ENCODE data around the gene COG7. TPM values are rescaled to one million over a fixed set of nuclear protein-coding genes. Genes with fewer than 3 reads are reported as not detected.

The COG7 gene
- total RNA-seq, 3 donors from 2014 or later: 25.4 to 40.5 (median 32.6) TPM

- TF ChIP-seq, protein P1, sequence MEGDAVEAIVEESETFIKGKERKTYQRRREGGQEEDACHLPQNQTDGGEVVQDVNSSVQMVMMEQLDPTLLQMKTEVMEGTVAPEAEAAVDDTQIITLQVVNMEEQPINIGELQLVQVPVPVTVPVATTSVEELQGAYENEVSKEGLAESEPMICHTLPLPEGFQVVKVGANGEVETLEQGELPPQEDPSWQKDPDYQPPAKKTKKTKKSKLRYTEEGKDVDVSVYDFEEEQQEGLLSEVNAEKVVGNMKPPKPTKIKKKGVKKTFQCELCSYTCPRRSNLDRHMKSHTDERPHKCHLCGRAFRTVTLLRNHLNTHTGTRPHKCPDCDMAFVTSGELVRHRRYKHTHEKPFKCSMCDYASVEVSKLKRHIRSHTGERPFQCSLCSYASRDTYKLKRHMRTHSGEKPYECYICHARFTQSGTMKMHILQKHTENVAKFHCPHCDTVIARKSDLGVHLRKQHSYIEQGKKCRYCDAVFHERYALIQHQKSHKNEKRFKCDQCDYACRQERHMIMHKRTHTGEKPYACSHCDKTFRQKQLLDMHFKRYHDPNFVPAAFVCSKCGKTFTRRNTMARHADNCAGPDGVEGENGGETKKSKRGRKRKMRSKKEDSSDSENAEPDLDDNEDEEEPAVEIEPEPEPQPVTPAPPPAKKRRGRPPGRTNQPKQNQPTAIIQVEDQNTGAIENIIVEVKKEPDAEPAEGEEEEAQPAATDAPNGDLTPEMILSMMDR (IDR thresholded peaks at IDR 0.05): no peak
- Histone ChIP-seq H3K36me3 (ENCODE audit: low read depth) (no peaks in the 10 kb centered on the region), H3K4me3 (no peak overlapping the region), H3K9me3 (no peaks in the 10 kb centered on the region), H3K4me1 (ENCODE audit: low read depth) (no peaks in the 10 kb centered on the region)
- DNase-seq (peak in 1 of 3 donors; percentile 23), ATAC-seq (no peak)
- intact Hi-C loops (cut with DNase I, micrococcal nuclease): no loop called here
Observed at GRCh38 chr16:23380501-23380951, 72.5 kb downstream of the COG7 start.

DNA sequence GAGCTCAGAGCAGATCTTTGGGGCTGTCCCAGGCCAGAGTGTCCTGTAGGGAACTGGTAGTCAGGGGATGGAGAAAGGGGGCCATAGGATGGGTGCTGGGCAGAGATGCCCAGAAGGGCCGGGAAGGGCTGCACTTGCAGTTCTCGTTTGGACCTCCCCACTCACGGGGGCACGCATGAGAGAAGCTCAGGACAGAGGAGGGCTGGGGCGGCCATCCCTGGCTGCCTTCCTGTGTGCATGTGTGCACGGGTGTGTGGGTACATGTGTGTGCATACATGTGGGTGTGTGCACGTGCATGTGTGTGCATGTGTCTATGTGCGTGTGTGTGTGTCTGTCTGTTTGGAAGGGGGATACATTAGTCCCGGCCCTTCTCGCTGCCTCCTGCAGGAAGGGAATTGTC lies 73.3 kb downstream of the COG7 start:
- TF ChIP-seq, protein P1 (IDR thresholded peaks at IDR 0.05): no peak
- intact Hi-C loops (cut with DNase I, micrococcal nuclease): no loop called here

GRCh38 chr16:23378921-23379320 lies 74.1 kb downstream of the COG7 start:
- ATAC-seq (no peak), DNase-seq (no peak)
- Histone ChIP-seq H3K9me3 (no peaks in the 10 kb centered on the region), H3K36me3 (ENCODE audit: low read depth) (no peaks in the 10 kb centered on the region), H3K4me1 (ENCODE audit: low read depth) (no peaks in the 10 kb centered on the region), H3K4me3 (no peak overlapping the region)
- intact Hi-C loops (cut with DNase I, micrococcal nuclease): no loop called here
- TF ChIP-seq, protein P1 (IDR thresholded peaks at IDR 0.05): no peak

More for the DNA sequence above, 73.3 kb downstream of the COG7 start:
- ATAC-seq (no peak), DNase-seq (peak in 1 of 3 donors; percentile 15)
- Histone ChIP-seq H3K9me3 (no peaks in the 10 kb centered on the region), H3K4me3 (no peak overlapping the region), H3K4me1 (ENCODE audit: low read depth) (no peaks in the 10 kb centered on the region), H3K36me3 (ENCODE audit: low read depth) (no peaks in the 10 kb centered on the region)

DNA sequence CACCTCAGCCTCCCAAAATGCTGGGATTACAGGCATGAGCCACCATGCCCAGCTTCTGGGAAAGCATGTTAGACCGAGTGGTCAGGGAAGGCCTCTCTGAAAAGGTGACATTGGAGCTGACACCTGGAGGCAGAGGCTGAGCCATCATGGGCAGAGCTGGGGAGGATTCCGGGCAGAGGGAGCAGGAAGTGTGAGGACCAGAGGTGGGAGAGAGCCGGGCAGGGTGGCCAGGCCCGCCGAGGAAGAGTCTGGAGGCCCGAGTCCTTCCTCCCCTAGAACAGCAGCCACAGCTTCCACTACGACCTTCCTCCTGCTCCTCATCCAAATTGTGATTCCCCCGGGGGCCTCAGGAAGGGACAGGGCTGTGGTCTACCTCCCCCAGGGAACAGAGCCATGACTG lies 74.7 kb downstream of the COG7 start:
- no peak overlapping the region for H3K4me3 ChIP-seq
- H3K36me3 ChIP-seq (ENCODE audit: low read depth): no peaks in the 10 kb centered on the region
- DNase-seq: peak in 1 of 3 donors; percentile 7
- intact Hi-C loops (cut with DNase I, micrococcal nuclease): no loop called here
- H3K4me1 ChIP-seq (ENCODE audit: low read depth): no peaks in the 10 kb centered on the region
- no peaks in the 10 kb centered on the region for H3K9me3 ChIP-seq
- ATAC-seq: no peak
- TF ChIP-seq, protein P1 (IDR thresholded peaks at IDR 0.05): no peak

DNA sequence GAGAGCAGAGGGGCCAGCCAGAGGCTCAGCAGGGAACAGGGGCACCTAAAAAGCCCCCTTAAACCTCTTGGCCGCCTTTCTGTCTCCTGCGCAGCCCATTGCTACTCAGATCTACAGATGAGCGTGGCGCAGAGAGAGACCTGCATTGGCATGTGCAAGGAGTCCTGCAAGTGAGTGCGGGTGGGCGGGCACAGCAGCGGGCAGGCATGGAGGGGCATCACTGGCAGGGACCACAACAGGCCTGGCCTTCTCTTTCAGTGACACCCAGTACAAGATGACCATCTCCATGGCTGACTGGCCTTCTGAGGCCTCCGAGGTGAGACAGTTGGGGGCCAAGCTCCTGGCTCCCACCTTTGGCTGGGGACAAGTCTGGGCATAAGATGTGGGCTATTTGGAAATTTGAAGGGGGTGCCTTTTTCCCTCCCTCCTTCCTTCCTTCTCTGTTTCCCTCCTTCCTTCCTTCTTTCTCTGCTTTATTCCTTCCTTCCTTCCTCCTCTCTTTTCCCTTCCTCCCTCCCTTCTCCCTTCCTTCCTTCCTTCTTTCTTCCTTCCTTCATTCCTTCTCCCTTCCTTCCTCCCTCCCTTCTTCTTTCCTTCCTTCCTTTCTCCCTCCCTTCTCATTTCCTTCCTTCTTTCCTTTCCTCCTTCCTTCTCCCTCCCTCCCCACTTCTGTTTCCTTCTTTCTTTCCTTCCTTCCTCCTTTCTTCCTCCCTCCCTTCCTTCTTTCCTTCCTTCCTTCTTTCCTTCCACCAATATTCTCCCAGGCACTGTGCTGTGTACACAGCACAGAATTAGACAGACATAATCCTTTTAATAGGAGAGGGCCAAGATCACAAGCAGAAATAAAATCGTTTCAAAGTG lies 75.7 kb downstream of the COG7 start:
- no peak for ATAC-seq
- no peaks in the 10 kb centered on the region for H3K36me3 ChIP-seq (ENCODE audit: low read depth)
- peak in 1 of 3 donors; percentile 12 for DNase-seq
- no peak overlapping the region for H3K4me3 ChIP-seq
- TF ChIP-seq, protein P1 (IDR thresholded peaks at IDR 0.05): no peak
- intact Hi-C loops (cut with DNase I, micrococcal nuclease): no loop called here
- H3K4me1 ChIP-seq (ENCODE audit: low read depth): no peaks in the 10 kb centered on the region
- H3K9me3 ChIP-seq: no peaks in the 10 kb centered on the region

All from mucosa of descending colon (tissue), 3 donors.